Right atrium auricular region (tissue), 2 donors: ENCODE results near the gene HECTD2. TPM values are rescaled to one million over a fixed set of nuclear protein-coding genes. Genes with fewer than 3 reads are reported as not detected.

ENCODE experiments used
- DNase-seq: peaks from one replicate; pipeline ENCODE4 v3.0.0-alpha.2; 2019; ENCODE audit warnings: low spot score
- H3K27ac ChIP-seq, 2 donors: fragments of 200-600 bp; sonication (generic); 1 replicate in 1 of 2; 2 replicates in 1 of 2; pipeline ENCODE4 v1.5.1; 2016 to 2019
- H3K27me3 ChIP-seq, 2 donors: fragments of 200-600 bp; sonication (generic); one replicate each; pipeline versions ENCODE4 v1.5.1 to v1.6.0; 2017 to 2019
- H3K36me3 ChIP-seq: fragments of 200-600 bp; sonication (generic); one replicate; pipeline ENCODE4 v1.5.1; 2016
- H3K4me1 ChIP-seq, 2 donors: fragments of 200-600 bp; sonication (generic); one replicate each; pipeline versions ENCODE4 v1.5.1 to v1.6.0; 2017 to 2019
- H3K4me3 ChIP-seq, 2 donors: fragments of 200-600 bp; sonication (generic); 1 replicate in 1 of 2; 2 replicates in 1 of 2; pipeline ENCODE4 v1.5.1; 2017 to 2019; ENCODE audit warnings: mild to moderate bottlenecking in 1 of 2, moderate library complexity in 1 of 2
- H3K9me3 ChIP-seq, 2 donors: fragments of 200-600 bp; sonication (generic); one replicate each; pipeline ENCODE4 v1.5.1; 2019
- total RNA-seq, 2 donors: library from RNA; depleted of rRNA; stranded (reverse); fragments of >200 nt; gene quantifications; one replicate each; pipeline ENCODE4 v1.1.0, GENCODE V29; 2016
- TF ChIP-seq, protein P1 (sequence below), 2 donors: fragments of 200-600 bp; sonication (generic); IDR thresholded peaks; one replicate each; pipeline ENCODE4 v1.5.1; 2019; ENCODE audit warnings: antibody characterized with exemption in 2 of 2

Gene HECTD2
- total RNA-seq, 2 donors from 2014 or later, result 6.9 TPM

DNA sequence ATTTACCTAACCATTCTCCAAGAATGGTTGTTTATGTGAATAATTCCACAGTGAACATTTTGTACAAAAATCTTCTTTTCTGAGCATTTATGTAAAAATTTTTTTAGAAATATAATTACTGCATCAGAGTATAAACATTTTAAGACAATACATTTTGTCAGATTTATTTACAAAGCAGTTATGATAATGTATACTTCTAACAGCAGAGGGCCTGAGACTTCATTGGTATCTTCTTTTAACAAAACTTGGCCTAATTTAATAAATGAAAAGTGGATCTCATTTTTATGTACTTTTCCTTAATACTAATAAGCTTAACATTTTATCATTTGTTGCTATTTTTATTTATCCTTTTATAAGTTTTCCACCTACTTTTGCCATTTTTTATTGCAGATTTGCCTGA lies 69.4 kb downstream of the HECTD2 start:
- no peaks in the 10 kb centered on the region for H3K4me1 ChIP-seq
- no peak overlapping the region for H3K4me3 ChIP-seq
- no peaks in the 10 kb centered on the region for H3K27me3 ChIP-seq
- H3K36me3 ChIP-seq, result no peaks in the 10 kb centered on the region
- TF ChIP-seq, protein P1, sequence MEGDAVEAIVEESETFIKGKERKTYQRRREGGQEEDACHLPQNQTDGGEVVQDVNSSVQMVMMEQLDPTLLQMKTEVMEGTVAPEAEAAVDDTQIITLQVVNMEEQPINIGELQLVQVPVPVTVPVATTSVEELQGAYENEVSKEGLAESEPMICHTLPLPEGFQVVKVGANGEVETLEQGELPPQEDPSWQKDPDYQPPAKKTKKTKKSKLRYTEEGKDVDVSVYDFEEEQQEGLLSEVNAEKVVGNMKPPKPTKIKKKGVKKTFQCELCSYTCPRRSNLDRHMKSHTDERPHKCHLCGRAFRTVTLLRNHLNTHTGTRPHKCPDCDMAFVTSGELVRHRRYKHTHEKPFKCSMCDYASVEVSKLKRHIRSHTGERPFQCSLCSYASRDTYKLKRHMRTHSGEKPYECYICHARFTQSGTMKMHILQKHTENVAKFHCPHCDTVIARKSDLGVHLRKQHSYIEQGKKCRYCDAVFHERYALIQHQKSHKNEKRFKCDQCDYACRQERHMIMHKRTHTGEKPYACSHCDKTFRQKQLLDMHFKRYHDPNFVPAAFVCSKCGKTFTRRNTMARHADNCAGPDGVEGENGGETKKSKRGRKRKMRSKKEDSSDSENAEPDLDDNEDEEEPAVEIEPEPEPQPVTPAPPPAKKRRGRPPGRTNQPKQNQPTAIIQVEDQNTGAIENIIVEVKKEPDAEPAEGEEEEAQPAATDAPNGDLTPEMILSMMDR (IDR thresholded peaks at IDR 0.05), result no peak
- no peak for DNase-seq
- H3K9me3 ChIP-seq, result no peaks in the 10 kb centered on the region
- H3K27ac ChIP-seq, result no peak overlapping the region

DNA sequence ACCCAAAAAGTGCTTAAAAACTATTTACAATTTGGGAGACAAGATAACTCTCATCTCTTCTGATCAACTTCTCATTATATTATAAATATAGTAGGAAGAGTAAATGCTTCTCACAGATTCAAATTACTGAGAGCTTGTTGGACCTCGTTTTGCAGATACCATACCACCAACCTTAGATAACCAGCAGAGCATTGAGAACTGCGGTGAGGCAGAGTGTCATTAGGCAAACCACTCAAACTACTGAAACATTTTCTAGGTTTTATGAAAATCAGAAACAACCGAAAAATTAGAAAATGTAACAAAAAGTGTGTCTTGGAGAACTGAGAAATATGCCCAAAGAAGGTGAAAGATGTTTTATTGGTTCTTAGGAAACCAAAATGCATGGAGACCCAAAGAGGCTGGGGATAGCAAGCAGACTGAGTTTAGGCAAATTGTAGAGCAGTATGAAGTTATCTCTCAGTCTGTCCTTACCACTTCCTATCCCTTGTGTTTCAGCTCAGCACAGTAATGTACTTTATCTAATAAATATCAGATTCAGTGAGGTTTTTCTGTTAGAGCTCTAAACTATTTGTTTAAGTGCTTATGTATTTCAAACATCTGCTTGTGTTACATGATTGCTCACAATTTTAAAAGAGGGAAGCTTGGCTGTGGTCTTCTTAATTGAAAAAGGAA lies 77.9 kb downstream of the HECTD2 start:
- no peaks in the 10 kb centered on the region for H3K4me1 ChIP-seq
- H3K27ac ChIP-seq, result no peak overlapping the region
- H3K27me3 ChIP-seq, result no peaks in the 10 kb centered on the region
- H3K36me3 ChIP-seq, result no peaks in the 10 kb centered on the region
- TF ChIP-seq, protein P1 (IDR thresholded peaks at IDR 0.05), result no peak
- no peak overlapping the region for H3K4me3 ChIP-seq
- H3K9me3 ChIP-seq, result no peaks in the 10 kb centered on the region
- DNase-seq, result no peak

DNA sequence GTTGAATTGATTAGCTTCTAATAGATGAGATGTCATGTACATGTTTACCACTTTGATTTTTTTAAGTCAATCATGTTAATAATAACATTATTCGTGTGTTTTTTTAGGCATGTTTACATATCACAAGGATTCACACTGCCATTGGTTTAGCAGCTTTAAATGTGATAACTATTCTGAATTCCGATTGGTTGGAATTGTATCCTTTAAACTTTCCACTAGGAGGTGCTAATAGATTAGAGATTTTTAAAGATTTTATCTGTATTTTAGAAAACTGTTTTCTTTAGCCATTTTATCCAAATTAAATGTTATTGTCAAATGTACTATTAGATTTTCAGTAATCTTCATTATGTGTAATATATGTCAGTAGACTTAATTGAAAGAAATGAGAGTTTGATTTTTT lies 83.2 kb downstream of the HECTD2 start:
- DNase-seq, result no peak
- no peak overlapping the region for H3K27ac ChIP-seq
- H3K9me3 ChIP-seq, result no peaks in the 10 kb centered on the region
- no peaks in the 10 kb centered on the region for H3K36me3 ChIP-seq
- H3K27me3 ChIP-seq, result no peaks in the 10 kb centered on the region
- TF ChIP-seq, protein P1 (IDR thresholded peaks at IDR 0.05), result peak in 1 of 2 donors; percentile 63
- no peak overlapping the region for H3K4me3 ChIP-seq
- H3K4me1 ChIP-seq, result no peaks in the 10 kb centered on the region

DNA sequence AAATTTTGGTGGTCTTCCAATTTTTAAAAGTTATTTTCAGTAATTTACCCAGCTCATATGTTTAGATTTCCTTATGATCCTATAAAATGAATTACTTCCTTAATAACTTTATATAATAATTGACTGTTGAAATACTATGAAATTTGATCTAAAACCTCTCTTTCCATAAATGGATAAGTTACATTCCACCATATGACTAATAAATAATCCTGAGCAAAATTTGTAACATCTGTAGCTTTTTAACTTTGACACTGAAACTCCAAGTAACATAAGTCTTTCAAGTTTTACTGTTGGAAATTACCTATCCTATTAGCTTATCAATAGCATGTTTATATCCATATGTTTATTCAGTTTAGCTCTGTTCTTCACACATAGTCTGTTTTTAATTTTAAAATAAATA lies 85.3 kb downstream of the HECTD2 start:
- H3K27me3 ChIP-seq, result no peaks in the 10 kb centered on the region
- H3K4me1 ChIP-seq, result no peaks in the 10 kb centered on the region
- no peak overlapping the region for H3K4me3 ChIP-seq
- H3K27ac ChIP-seq, result no peak overlapping the region
- no peak for DNase-seq
- H3K9me3 ChIP-seq, result no peaks in the 10 kb centered on the region
- TF ChIP-seq, protein P1 (IDR thresholded peaks at IDR 0.05), result no peak
- H3K36me3 ChIP-seq, result peaks cover 9% of the 10 kb centered on the region

DNA sequence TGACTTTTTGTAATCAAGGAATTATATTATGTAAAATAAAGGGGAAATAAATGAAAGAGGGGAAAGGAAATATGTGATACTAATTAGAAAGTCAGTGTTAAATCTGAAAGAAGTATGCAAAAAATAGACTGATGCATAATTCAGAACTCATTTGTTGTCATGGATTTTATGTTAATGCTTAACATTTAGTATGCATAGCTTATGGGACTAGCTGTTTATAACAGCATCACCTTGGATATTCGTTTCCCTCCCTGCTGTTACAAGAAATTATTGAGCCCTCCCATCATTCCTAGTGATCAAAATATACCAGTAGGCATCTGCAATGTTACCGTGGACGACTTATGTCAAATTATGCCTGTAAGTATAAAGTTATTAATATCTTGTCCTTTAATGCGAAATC lies 85.9 kb downstream of the HECTD2 start:
- Histone ChIP-seq H3K9me3 (no peaks in the 10 kb centered on the region), H3K4me1 (no peaks in the 10 kb centered on the region), H3K4me3 (no peak overlapping the region), H3K27ac (no peak overlapping the region), H3K27me3 (no peaks in the 10 kb centered on the region), H3K36me3 (peaks cover 10% of the 10 kb centered on the region)
- TF ChIP-seq, protein P1 (IDR thresholded peaks at IDR 0.05), result no peak
- no peak for DNase-seq
